Spleen (tissue), 7 donors: ENCODE measurements around the gene TMEM202.
"Not testable (repeated sequence)": the region's sequence is repeated elsewhere in the genome, so short reads cannot be mapped to it uniquely, and the experiment has no call there.

Experiments
- CTCF ChIP-seq, 11 experiments: fragments of 200-600 bp in 7 of 11; fragments of 450-650 bp in 4 of 11; sonication (generic) in 4 of 11; IDR thresholded peaks in 8 of 11; conservative IDR thresholded peaks in 3 of 11; 1 replicate in 7 of 11; 2 replicates in 4 of 11; pipeline versions ENCODE4 v1.4.0 to v1.8.0; 2016 to 2021; ENCODE audit warnings: antibody characterized with exemption in 11 of 11, inconsistent platforms in 4 of 11, mild to moderate bottlenecking in 1 of 11
- POLR2A ChIP-seq, 3 donors: fragments of 450-650 bp; IDR thresholded peaks; one replicate each; pipeline ENCODE4 v1.5.1; 2017; ENCODE audit warnings: antibody characterized with exemption in 3 of 3, mild to moderate bottlenecking in 1 of 3
- donor health status: DM: no; HTN: no; CAD: no; lungs with moderate emphysema.
- donor health status: DM: no; HTN: no; CAD: no.
- donor health status: DM: no; HTN: no; CAD: no.

- TF ChIP-seq POLR2A (IDR thresholded peaks at IDR 0.05); CTCF (IDR thresholded peaks at IDR 0.05 in 8 of 11, conservative IDR thresholded peaks at IDR 0.05 in 3 of 11): not testable (repeated sequence)
Observed at GRCh38 chr15:72419768-72420167, 21.7 kb downstream of the TMEM202 start.
